Ishikawa (cell line): ENCODE data around the gene KLHL24.
"Not testable (repeated sequence)": the region's sequence is repeated elsewhere in the genome, so short reads cannot be mapped to it uniquely, and the experiment has no call there.

Source experiments
- EP300 ChIP-seq: IDR thresholded peaks from 2 replicates; pipeline ENCODE4 v1.6.1; 2012; ENCODE audit warnings: borderline replicate concordance
- ZBTB7A ChIP-seq: IDR thresholded peaks from 2 replicates; pipeline ENCODE4 v1.6.1; 2012; ENCODE audit warnings: low read depth

- TF ChIP-seq ZBTB7A, EP300: not testable (repeated sequence)
Observed at GRCh38 chr3:183703892-183704291, 68.5 kb downstream of the KLHL24 start.
